GM19099 (cell line): ENCODE results near the gene NUP93.

ENCODE experiments used
- POLR2A ChIP-seq: IDR thresholded peaks from 3 replicates; pipeline ENCODE4 v1.6.1; 2011; ENCODE audit warnings: low read depth; ENCODE audit not compliant: insufficient read length; ENCODE audit errors: extremely low read depth

The NUP93 gene

DNA sequence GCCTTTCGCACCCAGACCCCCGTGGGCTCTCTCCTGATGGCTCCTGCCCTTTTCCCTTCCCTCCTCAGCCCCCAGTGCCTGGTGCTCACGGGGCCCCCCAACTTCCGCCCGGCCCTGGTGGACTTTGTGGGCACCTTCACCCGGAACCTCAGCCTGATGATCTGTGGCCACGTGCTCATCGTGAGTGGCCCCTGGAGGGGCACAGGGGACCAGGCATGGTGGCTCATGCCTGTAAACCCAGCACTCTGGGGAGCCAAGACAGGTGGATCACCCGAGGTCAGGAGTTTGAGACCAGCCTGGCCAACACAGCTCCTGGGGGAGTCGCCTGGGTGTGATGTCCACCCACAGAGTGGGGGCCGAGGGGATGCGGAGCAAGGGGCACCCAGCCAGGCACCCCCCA lies 156.4 kb downstream of the NUP93 start:
- TF ChIP-seq POLR2A: no peak

DNA sequence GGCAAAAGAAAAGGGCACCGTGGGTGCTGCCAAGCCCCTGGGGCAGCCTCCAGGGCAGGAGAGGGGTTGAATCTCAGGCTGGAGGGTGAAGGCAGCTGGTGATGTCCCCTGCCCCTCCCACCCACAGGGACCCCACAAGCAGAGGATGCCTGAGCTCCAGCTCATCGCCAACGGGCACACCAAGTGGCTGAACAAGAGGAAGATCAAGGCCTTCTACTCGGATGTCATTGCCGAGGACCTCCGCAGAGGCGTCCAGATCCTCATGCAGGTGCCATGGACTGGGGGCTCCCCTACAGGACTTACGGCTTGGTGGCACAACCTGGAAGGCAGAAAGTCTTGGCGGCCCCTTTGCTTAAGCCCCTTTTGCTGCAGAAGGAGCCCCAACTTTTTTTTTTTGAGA lies 156.9 kb downstream of the NUP93 start:
- no peak for TF ChIP-seq POLR2A

DNA sequence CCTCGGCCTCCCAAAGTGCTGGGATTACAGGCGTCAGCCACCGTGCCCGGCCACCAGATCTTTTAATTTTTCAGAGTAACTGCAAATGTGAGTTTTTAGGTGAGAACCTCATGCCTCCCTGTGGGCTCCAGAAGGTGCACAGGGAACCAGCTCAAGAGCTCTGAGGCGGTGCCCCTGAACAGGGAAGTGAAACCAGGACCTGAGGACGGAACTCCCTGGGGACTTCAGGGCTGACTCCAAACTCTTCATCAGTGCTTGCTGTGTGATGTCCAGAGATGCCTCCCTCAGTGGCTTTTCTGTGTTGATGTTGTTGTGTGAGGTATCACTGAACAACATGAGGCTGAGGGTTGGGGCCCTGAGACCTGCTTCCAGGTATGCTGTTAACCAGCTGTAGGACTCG lies 158.9 kb downstream of the NUP93 start:
- TF ChIP-seq POLR2A: no peak

- TF ChIP-seq POLR2A: no peak
These were observed 159.3 kb downstream of the NUP93 start for GRCh38 chr16:56889206-56889605.

GRCh38 chr16:56891685-56892084 lies 161.8 kb downstream of the NUP93 start:
- no peak for TF ChIP-seq POLR2A

DNA sequence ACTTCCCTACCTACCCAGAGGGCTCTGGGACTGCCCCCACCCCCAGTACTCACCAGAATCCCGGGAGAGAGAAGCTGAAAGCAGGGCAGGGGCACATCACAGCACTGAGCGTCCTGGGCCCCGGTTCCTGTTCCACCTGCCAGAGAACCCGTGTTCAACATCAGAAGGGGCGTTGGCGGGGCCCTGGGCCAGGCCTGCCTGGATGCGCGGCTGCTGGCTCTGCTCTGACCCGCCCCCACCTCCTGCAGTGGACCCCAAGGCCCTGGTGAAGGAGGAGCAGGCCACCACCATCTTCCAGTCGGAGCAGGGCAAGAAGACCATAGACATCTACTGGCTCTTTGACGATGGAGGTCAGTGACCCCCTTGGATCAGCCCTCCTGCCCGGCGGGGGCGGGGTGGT lies 162.8 kb downstream of the NUP93 start:
- no peak for TF ChIP-seq POLR2A

- TF ChIP-seq POLR2A: no peak
These were observed 164.5 kb downstream of the NUP93 start for GRCh38 chr16:56894331-56894917.

GRCh38 chr16:56895813-56896212 lies 165.9 kb downstream of the NUP93 start:
- no peak for TF ChIP-seq POLR2A

GRCh38 chr16:56896244-56896643 lies 166.3 kb downstream of the NUP93 start:
- no peak for TF ChIP-seq POLR2A

DNA sequence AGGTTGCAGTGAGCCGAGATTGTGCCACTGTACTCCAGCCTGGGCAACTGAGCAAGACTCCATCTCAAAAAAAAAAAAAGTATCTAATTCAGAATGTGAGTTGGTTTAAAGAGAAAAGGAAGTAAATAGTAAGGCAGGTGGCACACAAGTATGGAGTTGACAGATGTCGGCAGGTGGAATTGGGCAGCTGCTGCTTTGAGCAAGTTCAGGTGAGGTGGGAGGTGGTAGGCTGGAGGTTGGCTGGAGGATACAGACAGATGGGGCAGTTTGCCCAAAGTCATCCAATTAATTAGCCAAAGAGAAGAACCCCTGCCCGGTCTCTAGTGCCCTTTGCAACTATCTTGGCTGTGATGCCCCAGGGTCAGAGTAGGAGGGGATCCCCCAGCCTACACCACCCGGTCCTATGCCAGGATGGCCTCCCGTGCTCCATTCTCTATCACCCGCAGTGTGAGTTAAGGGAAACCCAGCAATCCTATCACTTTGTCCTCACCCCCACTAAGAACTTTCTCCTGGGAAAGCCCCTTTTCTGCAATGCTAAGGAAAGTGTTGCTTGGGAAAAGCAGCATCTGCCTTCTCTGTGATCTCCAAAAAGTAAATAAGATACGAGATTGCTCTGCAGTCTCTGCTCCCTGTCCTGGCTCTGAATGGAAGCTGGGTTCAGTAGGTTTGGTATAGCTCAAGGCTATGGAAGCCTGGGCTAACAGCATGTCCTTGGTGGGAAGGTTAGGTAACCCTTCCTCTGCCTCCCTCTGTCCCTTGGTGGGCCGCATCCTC lies 167.3 kb downstream of the NUP93 start:
- TF ChIP-seq POLR2A: no peak

- no peak for TF ChIP-seq POLR2A
These were observed 168.9 kb downstream of the NUP93 start for GRCh38 chr16:56898847-56899246.
